GM12878 (cell line): ENCODE data around the gene TNFRSF14. TPM values are rescaled to one million over a fixed set of nuclear protein-coding genes. Genes with fewer than 3 reads are reported as not detected.

Experiments used
- ATAC-seq: fragments of 200-7000 bp; cut with Tn5 transposase; 3 replicates; pipeline ENCODE4 v1.9.1; 2020; ENCODE audit warnings: mild to moderate bottlenecking, moderate library complexity
- BruUV-seq: library from RNA; stranded (reverse); fragments of 400-500 nt; replicated peaks from 2 replicates; lab custom pipeline; 2021; lab: Mats Ljungman, UMichigan
- CTCF ChIA-PET: fragments of 300-600 bp; sonication (Branson Sonifier 250); formaldehyde crosslinking; extraction: SDS; loops from one replicate; lab custom pipeline; 2021; ENCODE audit warnings: inconsistent platforms; lab: Yijun Ruan, JAX
- POLR2A ChIA-PET: fragments of 350-600 bp; formaldehyde crosslinking; extraction: SDS; loops from one replicate; lab custom pipeline; 2021; ENCODE audit warnings: inconsistent platforms; lab: Charles Lee
- RAD21 ChIA-PET: fragments of 300-600 bp; sonication (Branson Sonifier 250); formaldehyde crosslinking; loops from one replicate; lab custom pipeline; 2023; ENCODE audit warnings: antibody characterized with exemption; ENCODE audit not compliant: unreplicated experiment; lab: Charles Lee
- SMC1A ChIA-PET: fragments of 300-600 bp; sonication (Branson Sonifier 250); formaldehyde crosslinking; loops from one replicate; lab custom pipeline; 2023; ENCODE audit not compliant: unreplicated experiment, uncharacterized antibody; lab: Charles Lee
- DNase-seq: peaks from one replicate; pipeline ENCODE4 v3.0.0-alpha.2; 2011; ENCODE audit warnings: low read depth, low spot score
- FAIRE-seq: peaks from 3 replicates; lab custom pipeline; 2011; peaks lifted over from hg19 to GRCh38; lab: Jason Lieb, UNC
- H2AFZ ChIP-seq: 2 replicates; pipeline ENCODE4 v1.6.0; 2011; ENCODE audit warnings: low read depth, low read length, control low read depth; ENCODE audit not compliant: control insufficient read depth
- H3K27ac ChIP-seq: 2 replicates; pipeline ENCODE4 v1.5.1; 2011; ENCODE audit warnings: control low read depth; ENCODE audit not compliant: control insufficient read depth, insufficient read depth
- H3K27me3 ChIP-seq, 2 experiments: replicated peaks in 1 of 2; 2 replicates each; pipeline versions ENCODE4 v1.6.0 to v1.6.1; 2011; ENCODE audit warnings: low read length in 1 of 2; ENCODE audit not compliant: control insufficient read depth in 2 of 2, insufficient read depth in 2 of 2
- H3K36me3 ChIP-seq, 2 experiments: 2 replicates each; pipeline ENCODE4 v1.5.1; 2011; ENCODE audit warnings: low read length in 1 of 2; ENCODE audit not compliant: control insufficient read depth in 2 of 2, insufficient read depth in 2 of 2
- H3K4me1 ChIP-seq: 2 replicates; pipeline ENCODE4 v1.6.1; 2011; ENCODE audit warnings: mild to moderate bottlenecking, low read length, moderate library complexity, mixed read lengths; ENCODE audit not compliant: control insufficient read depth, insufficient read depth
- H3K4me2 ChIP-seq: 2 replicates; pipeline ENCODE4 v1.6.0; 2011; ENCODE audit warnings: control low read depth; ENCODE audit not compliant: control insufficient read depth, insufficient read depth
- H3K4me3 ChIP-seq: fragments of 200-600 bp; sonication (generic); 2 replicates; pipeline ENCODE4 v1.5.1; 2016
- H3K79me2 ChIP-seq: 2 replicates; pipeline ENCODE4 v1.6.0; 2011; ENCODE audit warnings: low read length; ENCODE audit not compliant: control insufficient read depth, insufficient read depth
- H3K9ac ChIP-seq: 2 replicates; pipeline ENCODE4 v1.8.0; 2011; ENCODE audit warnings: low read length, control low read depth, mixed read lengths; ENCODE audit not compliant: control insufficient read depth, insufficient read depth
- H3K9me3 ChIP-seq: replicated peaks from 3 replicates; pipeline ENCODE4 v1.5.1; 2011; ENCODE audit warnings: mild to moderate bottlenecking, low read length; ENCODE audit not compliant: control insufficient read depth, insufficient read depth
- H4K20me1 ChIP-seq: 2 replicates; pipeline ENCODE4 v1.6.0; 2011; ENCODE audit not compliant: control insufficient read depth, insufficient read depth
- BACH1 ChIP-seq: fragments of 450-650 bp; IDR thresholded peaks from 2 replicates; pipeline ENCODE4 v1.6.1; 2017; ENCODE audit warnings: mild to moderate bottlenecking, borderline replicate concordance
- CBFB ChIP-seq: IDR thresholded peaks from 2 replicates; pipeline ENCODE4 v1.6.1; 2016; ENCODE audit warnings: antibody characterized with exemption, low read depth
- E2F8 ChIP-seq: fragments of 450-650 bp; IDR thresholded peaks from 2 replicates; pipeline ENCODE4 v1.6.1; 2018; ENCODE audit warnings: mild to moderate bottlenecking, low read depth, moderate library complexity; ENCODE audit not compliant: partially characterized antibody
- EGR1 ChIP-seq, 2 experiments: IDR thresholded peaks; 1 replicate in 1 of 2; 2 replicates in 1 of 2; pipeline ENCODE4 v1.6.1; 2011 to 2012; ENCODE audit warnings: low read depth in 2 of 2, low read length in 2 of 2, borderline replicate concordance in 1 of 2, mild to moderate bottlenecking in 1 of 2, moderate library complexity in 1 of 2
- FOS ChIP-seq: IDR thresholded peaks from 3 replicates; pipeline ENCODE4 v1.6.1; 2011; ENCODE audit warnings: borderline replicate concordance; ENCODE audit not compliant: insufficient read length; ENCODE audit errors: extremely low read depth
- HSF1 ChIP-seq: fragments of 150-350 bp; IDR thresholded peaks from 2 replicates; pipeline ENCODE4 v1.6.1; 2014; ENCODE audit warnings: mild to moderate bottlenecking, low read depth, low read length
- JUND ChIP-seq: IDR thresholded peaks from 2 replicates; pipeline ENCODE4 v1.6.1; 2012; ENCODE audit warnings: low read depth, mild to moderate bottlenecking, low read length, improper control_type of control experiment, moderate library complexity
- MLLT1 ChIP-seq: fragments of 450-650 bp; IDR thresholded peaks from 2 replicates; pipeline ENCODE4 v1.6.1; 2016; ENCODE audit warnings: mild to moderate bottlenecking
- MTA2 ChIP-seq: fragments of 450-650 bp; IDR thresholded peaks from 2 replicates; pipeline ENCODE4 v1.6.1; 2016; ENCODE audit warnings: low read depth, mild to moderate bottlenecking, moderate library complexity
- NFYB ChIP-seq: IDR thresholded peaks from 2 replicates; pipeline ENCODE4 v1.6.1; 2011; ENCODE audit warnings: low read depth, mild to moderate bottlenecking, low read length, improper control_type of control experiment, moderate library complexity; ENCODE audit not compliant: insufficient read depth
- NKRF ChIP-seq: fragments of 450-650 bp; conservative IDR thresholded peaks from 2 replicates; pipeline ENCODE4 v1.6.1; 2017; ENCODE audit warnings: mild to moderate bottlenecking, moderate library complexity
- RUNX3 ChIP-seq: IDR thresholded peaks from 2 replicates; pipeline ENCODE4 v1.6.1; 2012; ENCODE audit warnings: low read length, inconsistent platforms
- SREBF1 ChIP-seq: IDR thresholded peaks from 2 replicates; pipeline ENCODE4 v1.6.1; 2012; ENCODE audit warnings: mild to moderate bottlenecking, low read length
- TCF7 ChIP-seq: IDR thresholded peaks from 2 replicates; pipeline ENCODE4 v1.6.1; 2014; ENCODE audit warnings: antibody characterized with exemption, borderline replicate concordance
- YBX1 ChIP-seq: fragments of 450-650 bp; IDR thresholded peaks from 2 replicates; pipeline ENCODE4 v1.6.1; 2016; ENCODE audit warnings: antibody characterized with exemption
- ZNF217 ChIP-seq: fragments of 450-650 bp; IDR thresholded peaks from 2 replicates; pipeline ENCODE4 v1.6.1; 2017; ENCODE audit warnings: antibody characterized with exemption, mild to moderate bottlenecking
- ZSCAN29 ChIP-seq: fragments of 450-650 bp; IDR thresholded peaks from 2 replicates; pipeline ENCODE4 v1.6.1; 2017; ENCODE audit warnings: mild to moderate bottlenecking, moderate library complexity
- WGBS: methylation state at CpG from one replicate; pipeline ENCODE4 v1.1.6; 2016; ENCODE audit warnings: low lambda C conversion rate; ENCODE audit not compliant: insufficient replicate concordance, insufficient coverage; ENCODE audit errors: missing lambda C conversion rate; 5-methylcytosine and 5-hydroxymethylcytosine counted together
- in situ Hi-C: fragments of 300-500 bp; cut with MboI; formaldehyde crosslinking; loops from 9 replicates; pipeline ENCODE4 v1.14.3; 2018; ENCODE audit warnings: mixed read lengths
- intact Hi-C: fragments of 100-400 bp; cut with micrococcal nuclease; formaldehyde crosslinking; loops from one replicate; pipeline ENCODE4 v1.14.2; 2022; ENCODE audit not compliant: unreplicated experiment
- polyA plus RNA-seq, 11 experiments: library from polyadenylated mRNA; depleted of rRNA in 4 of 11; unstranded in 6 of 11; stranded (reverse) in 5 of 11; fragments of >200 nt; fragmentation: Nextera tagmentation in 4 of 11; fragmentation: Illumina TruSeq in 1 of 11; extraction: Ambion mirVana in 4 of 11; extraction: Trizol in 1 of 11; gene quantifications; 1 replicate in 1 of 11; 2 replicates in 10 of 11; pipeline versions ENCODE4 v1.2.1 to v1.2.3, GENCODE V29; 2011 to 2016; ENCODE audit warnings: inconsistent platforms in 2 of 11, missing spikeins in 2 of 11, low read depth in 1 of 11
- total RNA-seq, 4 experiments: library from RNA; depleted of rRNA in 3 of 4; stranded (reverse); fragments of >200 nt in 3 of 4; fragmentation: Illumina TruSeq in 1 of 4; extraction: Trizol in 1 of 4; gene quantifications; 2 replicates each; pipeline versions ENCODE4 v1.2.1 to v1.2.3, GENCODE V29; 2013 to 2021

TNFRSF14 gene
- total and polyA plus RNA-seq, 10 of the 15 experiments (the other 5 are each of a cell fraction or from before 2014, with no cell fraction given): 0.43 to 114 (median 41.5) TPM

- no TSS peak for BruUV-seq
- CTCF ChIA-PET: no interaction called here
- RAD21 ChIA-PET: no interaction called here
- Histone ChIP-seq H3K4me3 (no peak overlapping the region), H3K36me3 (no peaks in the 10 kb centered on the region), H3K9me3 (no peaks in the 10 kb centered on the region; the same call in 2 of the 3 replicates), H3K27me3 (no peaks in the 10 kb centered on the region), H3K79me2 (no peaks in the 10 kb centered on the region), H3K27ac (no peak overlapping the region), H3K4me1 (no peaks in the 10 kb centered on the region), H3K4me2 (no peak overlapping the region), H2AFZ (no peak overlapping the region), H4K20me1 (no peaks in the 10 kb centered on the region), H3K9ac (no peak overlapping the region)
- TF ChIP-seq TCF7 (no peak), EGR1 (IDR thresholded peaks at IDR 0.05; ENCODE audit: borderline replicate concordance in 1 of 2, low read depth in 2 of 2, low read length in 2 of 2) (no peak), MTA2 (no peak), CBFB (no peak), NKRF (no peak), FOS (no peak), NFYB (no peak), RUNX3 (no peak), HSF1 (no peak), MLLT1 (no peak), BACH1 (no peak), YBX1 (no peak), ZSCAN29 (no peak), JUND (no peak), SREBF1 (no peak), ZNF217 (no peak), E2F8 (no peak)
- FAIRE-seq: no peak
- intact Hi-C loops (no loop called here), in situ Hi-C loops (no loop called here)
- POLR2A ChIA-PET: no interaction called here
- no peak for DNase-seq
- ATAC-seq: no peak
- SMC1A ChIA-PET: no interaction called here
- WGBS: 44% methylated on average over 11 of the region's 11 CpGs
These were observed 56.6 kb downstream of the TNFRSF14 start for GRCh38 chr1:2612591-2613365.
